Brain microvascular endothelial cell (primary cell): Measurements from ENCODE around the gene DCX.

Experiments used
- DNase-seq: peaks from one replicate; pipeline ENCODE4 v3.0.0-alpha.2; 2020
- H3K27ac ChIP-seq: fragments of 250-450 bp; sonication (Bioruptor Pico); 2 replicates; pipeline ENCODE4 v1.5.1; 2020; ENCODE audit warnings: mild to moderate bottlenecking, moderate library complexity
- H3K27me3 ChIP-seq: fragments of 250-450 bp; sonication (Bioruptor Pico); replicated peaks from 2 replicates; pipeline ENCODE4 v1.5.1; 2020; ENCODE audit warnings: mild to moderate bottlenecking
- H3K36me3 ChIP-seq: fragments of 250-450 bp; sonication (Bioruptor Pico); replicated peaks from 2 replicates; pipeline ENCODE4 v1.5.1; 2020; ENCODE audit warnings: mild to moderate bottlenecking
- H3K4me3 ChIP-seq: 2 replicates; pipeline ENCODE4 v1.5.1; 2011; ENCODE audit warnings: low read depth, mild to moderate bottlenecking, control low read depth, low read length, moderate library complexity
- in situ Hi-C: cut with HindIII; loops from 2 replicates; pipeline ENCODE4 v1.10.0; 2017; ENCODE audit warnings: low sequenced_read_pairs, low pct_ligation_motif_present
- TF ChIP-seq, protein P1 (sequence below): IDR thresholded peaks from 2 replicates; pipeline ENCODE4 v1.5.1; 2011; ENCODE audit warnings: low read depth, mild to moderate bottlenecking, moderate library complexity, low read length, control low read depth, inconsistent platforms; ENCODE audit errors: missing control alignments

Gene DCX

DNA sequence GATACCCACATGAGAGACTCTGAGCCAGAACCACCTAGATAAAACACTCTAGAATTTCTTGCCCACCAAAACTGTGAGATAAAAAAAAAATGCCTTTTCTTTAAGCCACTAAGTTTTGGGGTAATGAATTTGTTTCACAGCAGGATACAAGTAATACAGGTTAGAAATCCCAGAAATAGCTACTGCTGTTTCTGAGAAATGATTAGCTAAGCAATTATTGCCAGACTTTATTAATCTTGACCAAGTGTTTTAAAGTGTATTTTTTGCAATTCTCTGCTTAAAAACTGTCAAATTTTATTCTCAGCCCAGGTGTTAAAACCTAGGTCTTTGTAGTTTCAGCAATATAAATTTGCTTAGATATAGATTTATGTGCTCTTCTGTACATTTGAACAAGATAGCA, 83.1 kb downstream of the DCX start:
- no peak overlapping the region for H3K4me3 ChIP-seq
- H3K27me3 ChIP-seq = no peaks in the 10 kb centered on the region
- TF ChIP-seq, protein P1, sequence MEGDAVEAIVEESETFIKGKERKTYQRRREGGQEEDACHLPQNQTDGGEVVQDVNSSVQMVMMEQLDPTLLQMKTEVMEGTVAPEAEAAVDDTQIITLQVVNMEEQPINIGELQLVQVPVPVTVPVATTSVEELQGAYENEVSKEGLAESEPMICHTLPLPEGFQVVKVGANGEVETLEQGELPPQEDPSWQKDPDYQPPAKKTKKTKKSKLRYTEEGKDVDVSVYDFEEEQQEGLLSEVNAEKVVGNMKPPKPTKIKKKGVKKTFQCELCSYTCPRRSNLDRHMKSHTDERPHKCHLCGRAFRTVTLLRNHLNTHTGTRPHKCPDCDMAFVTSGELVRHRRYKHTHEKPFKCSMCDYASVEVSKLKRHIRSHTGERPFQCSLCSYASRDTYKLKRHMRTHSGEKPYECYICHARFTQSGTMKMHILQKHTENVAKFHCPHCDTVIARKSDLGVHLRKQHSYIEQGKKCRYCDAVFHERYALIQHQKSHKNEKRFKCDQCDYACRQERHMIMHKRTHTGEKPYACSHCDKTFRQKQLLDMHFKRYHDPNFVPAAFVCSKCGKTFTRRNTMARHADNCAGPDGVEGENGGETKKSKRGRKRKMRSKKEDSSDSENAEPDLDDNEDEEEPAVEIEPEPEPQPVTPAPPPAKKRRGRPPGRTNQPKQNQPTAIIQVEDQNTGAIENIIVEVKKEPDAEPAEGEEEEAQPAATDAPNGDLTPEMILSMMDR = no peak
- in situ Hi-C loops = no loop called here
- no peak overlapping the region for H3K27ac ChIP-seq
- no peaks in the 10 kb centered on the region for H3K36me3 ChIP-seq
- no peak for DNase-seq

DNA sequence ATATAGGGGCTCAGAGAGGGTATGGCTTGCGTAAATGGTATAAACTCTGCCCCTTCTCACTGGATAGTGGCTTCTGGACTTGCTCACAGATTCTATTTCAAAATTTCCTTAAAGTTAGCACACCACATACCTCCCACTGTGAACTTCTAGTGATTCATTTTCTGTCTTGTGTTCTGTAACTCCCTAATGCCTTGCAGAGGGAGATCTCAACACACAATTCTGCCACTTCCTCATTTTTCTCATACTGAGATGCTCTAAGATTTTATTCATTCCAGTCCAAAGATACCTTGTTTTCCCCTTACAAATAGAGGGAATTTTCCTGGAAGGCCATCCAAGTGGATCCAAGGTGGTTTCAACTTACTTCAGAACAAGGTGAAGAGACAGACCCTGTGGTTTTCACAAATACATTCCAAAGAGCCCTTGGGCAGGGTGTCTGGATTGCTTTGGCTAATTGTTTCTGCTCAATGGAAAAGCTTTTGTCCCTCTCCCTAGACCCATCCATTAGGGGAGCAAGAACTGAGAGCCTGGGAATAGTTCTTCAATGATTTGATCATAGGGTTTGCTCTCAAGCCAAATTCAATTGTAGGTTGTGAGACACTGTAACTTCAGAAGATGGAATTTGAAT, 89.6 kb downstream of the DCX start:
- H3K4me3 ChIP-seq = no peak overlapping the region
- in situ Hi-C loops = no loop called here
- no peak for DNase-seq
- no peaks in the 10 kb centered on the region for H3K36me3 ChIP-seq
- H3K27me3 ChIP-seq = no peaks in the 10 kb centered on the region
- H3K27ac ChIP-seq = no peak overlapping the region
- TF ChIP-seq, protein P1 = no peak

DNA sequence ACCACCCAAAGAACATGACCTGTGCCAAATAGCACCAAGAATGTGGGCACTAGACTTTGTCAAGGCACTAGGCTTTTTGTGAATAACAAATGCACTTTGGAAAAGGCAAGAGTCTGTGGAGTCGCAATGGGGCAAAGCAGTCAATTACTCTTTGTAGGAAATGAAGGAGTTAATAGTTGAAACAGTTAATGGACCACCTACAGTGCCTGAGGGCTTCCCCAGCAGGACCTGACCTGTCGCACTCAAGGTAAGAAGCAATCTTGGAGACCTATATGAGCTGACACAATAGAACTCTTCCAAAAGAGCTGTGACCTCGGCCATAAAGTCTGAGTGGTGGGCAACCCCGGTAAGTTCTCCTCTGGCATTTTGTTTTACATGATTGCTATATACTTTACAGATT, 92.5 kb downstream of the DCX start:
- no peak overlapping the region for H3K27ac ChIP-seq
- no peaks in the 10 kb centered on the region for H3K36me3 ChIP-seq
- TF ChIP-seq, protein P1 = no peak
- in situ Hi-C loops = no loop called here
- H3K27me3 ChIP-seq = no peaks in the 10 kb centered on the region
- no peak overlapping the region for H3K4me3 ChIP-seq
- no peak for DNase-seq

DNA sequence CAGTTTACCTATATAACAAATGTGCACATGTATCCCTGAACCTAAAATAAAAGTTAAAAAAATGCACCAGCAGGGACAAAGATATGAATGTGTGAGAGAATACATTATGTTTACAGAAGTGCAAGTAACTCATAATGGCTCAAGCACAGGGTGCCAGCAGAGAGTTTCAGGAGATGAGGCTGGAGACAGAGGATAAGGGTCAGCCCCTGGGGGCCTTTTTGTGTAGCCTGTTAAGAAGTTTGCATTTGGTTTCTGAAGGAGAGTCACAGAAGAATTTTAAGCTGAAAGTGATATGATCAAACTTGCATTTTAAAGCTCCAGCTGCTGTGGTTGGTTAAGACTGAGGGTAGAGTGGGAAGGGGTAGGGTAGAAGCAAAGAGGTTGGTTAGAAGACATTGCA, 93.1 kb downstream of the DCX start:
- Histone ChIP-seq H3K4me3 (no peak overlapping the region), H3K27ac (no peak overlapping the region), H3K27me3 (no peaks in the 10 kb centered on the region), H3K36me3 (no peaks in the 10 kb centered on the region)
- in situ Hi-C loops = no loop called here
- DNase-seq = no peak
- TF ChIP-seq, protein P1 = no peak

DNA sequence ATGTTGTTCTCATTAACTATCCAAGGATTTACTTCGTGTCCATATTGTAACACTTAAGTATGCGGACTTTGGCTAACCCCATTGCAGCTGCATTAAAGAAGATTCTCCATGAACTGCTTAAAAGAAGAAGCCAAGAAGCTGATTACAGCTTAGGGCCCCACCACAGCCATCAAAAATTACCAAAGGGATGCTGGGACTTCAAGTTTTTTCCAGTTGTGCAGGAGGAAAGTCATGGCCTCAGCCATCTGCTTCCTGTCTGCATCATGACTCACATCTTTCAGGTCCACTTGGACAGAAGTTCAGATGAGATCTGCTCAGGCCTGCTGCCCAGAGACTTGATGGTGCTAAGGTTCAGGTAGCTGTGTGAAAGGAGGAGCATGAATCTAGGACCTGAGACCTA, 102.9 kb downstream of the DCX start:
- H3K27me3 ChIP-seq = no peaks in the 10 kb centered on the region
- TF ChIP-seq, protein P1 = no peak
- in situ Hi-C loops = no loop called here
- DNase-seq = no peak
- H3K27ac ChIP-seq = no peak overlapping the region
- H3K4me3 ChIP-seq = no peak overlapping the region
- no peaks in the 10 kb centered on the region for H3K36me3 ChIP-seq

DNA sequence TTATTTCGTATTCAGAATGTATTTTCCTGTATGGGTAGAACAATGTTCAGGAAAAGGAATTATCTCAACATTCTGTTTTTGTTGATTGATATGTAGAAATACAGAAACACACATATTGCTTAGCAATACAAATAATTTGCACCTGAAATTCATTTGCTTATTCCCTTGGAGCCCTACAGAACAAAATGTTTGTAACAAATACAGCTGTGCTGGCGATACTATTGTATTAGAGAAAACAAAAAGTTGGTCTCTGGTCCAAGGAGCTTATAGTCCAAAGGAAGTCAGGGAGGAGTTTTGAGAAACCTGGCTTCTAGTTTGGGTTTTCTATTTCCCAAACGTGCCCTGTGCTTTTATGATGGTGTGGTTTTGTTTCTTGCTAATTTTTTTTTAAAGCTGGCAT, 104.0 kb downstream of the DCX start:
- TF ChIP-seq, protein P1 = no peak
- DNase-seq = no peak
- Histone ChIP-seq H3K36me3 (no peaks in the 10 kb centered on the region), H3K27ac (no peak overlapping the region), H3K27me3 (no peaks in the 10 kb centered on the region), H3K4me3 (no peak overlapping the region)
- in situ Hi-C loops = no loop called here
